NCI-H1417 treated with DMSO at 0.1 percent for 48 hours (cell line): ENCODE measurements around the gene TOP3B.

ENCODE experiments used
- DNase-seq: peaks from one replicate; lab custom pipeline; 2025; lab: John Stamatoyannopoulos, UW

TOP3B gene

GRCh38 chr22:21982338-21982965, at the start of gene TOP3B:
Gene TOP3B (minus strand): TSS chr22:21982787. CDS start chr22:21975709, 7,078 bp downstream.
- DNase-seq = no peak

DNA sequence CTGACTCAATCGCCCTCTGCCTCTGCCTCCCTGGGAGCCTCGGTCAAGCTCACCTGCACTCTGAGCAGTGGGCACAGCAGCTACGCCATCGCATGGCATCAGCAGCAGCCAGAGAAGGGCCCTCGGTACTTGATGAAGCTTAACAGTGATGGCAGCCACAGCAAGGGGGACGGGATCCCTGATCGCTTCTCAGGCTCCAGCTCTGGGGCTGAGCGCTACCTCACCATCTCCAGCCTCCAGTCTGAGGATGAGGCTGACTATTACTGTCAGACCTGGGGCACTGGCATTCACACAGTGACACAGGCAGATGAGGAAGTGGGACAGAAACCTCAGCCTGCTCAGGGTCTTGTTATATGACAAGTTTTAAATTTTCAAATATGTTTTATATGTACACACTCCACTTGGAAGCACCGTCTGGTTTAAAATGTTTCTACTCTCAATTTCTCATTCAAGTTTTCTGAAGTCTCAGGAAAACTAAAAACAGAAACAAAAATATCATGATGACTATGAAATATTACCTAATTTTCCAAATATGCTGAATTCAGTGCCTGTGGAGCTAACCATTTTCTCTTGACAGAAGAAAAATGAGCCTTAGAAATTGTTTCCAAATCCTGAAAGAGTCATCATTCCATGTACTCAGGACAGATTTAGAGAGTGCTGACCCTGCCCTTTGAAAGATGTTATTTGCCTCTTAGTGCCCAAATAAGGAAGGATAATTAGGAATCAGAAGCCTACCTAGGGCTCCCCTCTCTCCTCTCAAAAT, 48.8 kb upstream of the TOP3B start:
- DNase-seq = no peak

DNA sequence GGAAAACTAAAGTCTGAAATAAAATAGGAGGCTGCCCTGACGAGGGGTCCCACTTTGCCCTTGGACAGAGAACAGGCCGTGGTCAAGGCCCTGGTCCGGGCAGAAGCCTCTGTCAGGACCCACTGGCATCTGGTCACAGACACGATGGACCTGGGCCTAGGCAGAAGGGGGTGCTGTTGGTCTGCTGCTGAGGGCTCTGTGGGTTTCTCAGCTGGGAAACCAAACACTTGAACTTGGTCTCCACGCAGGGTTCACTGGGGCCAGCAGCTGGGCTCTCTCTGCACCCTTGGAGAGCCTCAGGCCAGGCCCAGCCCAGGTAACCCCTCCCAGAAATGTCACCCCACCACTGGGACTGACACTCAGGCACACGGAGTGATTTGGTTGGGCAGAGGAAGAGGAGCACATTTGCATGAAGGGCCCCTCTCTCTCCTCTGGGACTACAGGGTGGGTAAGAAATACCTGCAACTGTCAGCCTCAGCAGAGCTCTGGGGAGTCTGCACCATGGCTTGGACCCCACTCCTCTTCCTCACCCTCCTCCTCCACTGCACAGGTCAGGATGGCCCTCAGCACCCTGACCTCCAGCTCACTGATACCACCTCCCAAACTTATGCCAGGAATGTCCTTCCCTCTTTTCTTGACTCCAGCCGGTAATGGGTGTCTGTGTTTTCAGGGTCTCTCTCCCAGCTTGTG, 48.1 kb upstream of the TOP3B start:
- no peak for DNase-seq

- DNase-seq = no peak
These were observed 45.4 kb upstream of the TOP3B start for GRCh38 chr22:22027955-22028354.

GRCh38 chr22:22026157-22026831, 43.7 kb upstream of the TOP3B start:
- no peak for DNase-seq

DNA sequence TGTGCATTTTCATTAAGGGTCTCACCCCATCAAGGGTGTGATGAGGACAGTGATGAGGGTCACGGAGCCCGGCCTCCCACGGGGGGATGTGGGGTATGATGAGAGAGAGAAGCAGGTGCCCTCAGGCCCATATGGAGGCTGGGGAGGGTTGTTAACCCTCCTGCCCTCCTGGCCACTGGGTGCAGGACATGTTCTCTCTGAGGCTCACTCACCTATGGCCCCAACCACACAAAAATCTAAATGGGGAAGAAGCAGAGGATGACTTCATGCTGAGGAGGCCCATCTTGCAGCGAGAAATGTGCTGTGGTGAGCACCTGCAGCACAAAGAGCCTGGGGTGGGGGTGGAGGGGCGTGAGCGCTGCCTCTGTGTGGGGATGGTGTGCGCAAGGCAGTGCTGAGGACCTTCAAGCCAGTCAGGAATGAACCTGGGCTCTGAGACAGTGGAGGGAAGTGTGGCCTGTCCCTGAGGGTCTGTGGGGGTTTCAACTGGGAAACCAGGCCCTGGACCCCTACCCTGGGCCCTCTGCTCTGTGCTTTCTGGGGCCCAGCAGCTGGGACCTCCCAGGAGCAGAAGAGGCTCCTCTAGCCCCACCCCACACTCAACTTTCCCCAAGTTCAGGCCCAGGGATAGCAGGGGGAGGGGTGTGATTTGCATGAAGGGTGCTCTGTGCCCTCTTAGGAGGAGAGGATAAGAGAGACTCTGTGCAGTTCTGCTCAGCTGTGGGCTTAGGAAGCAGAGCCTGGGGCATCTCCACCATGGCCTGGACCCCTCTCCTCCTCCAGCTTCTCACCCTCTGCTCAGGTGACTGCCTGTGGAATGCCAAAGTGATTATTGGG, 43.0 kb upstream of the TOP3B start:
- DNase-seq = no peak

DNA sequence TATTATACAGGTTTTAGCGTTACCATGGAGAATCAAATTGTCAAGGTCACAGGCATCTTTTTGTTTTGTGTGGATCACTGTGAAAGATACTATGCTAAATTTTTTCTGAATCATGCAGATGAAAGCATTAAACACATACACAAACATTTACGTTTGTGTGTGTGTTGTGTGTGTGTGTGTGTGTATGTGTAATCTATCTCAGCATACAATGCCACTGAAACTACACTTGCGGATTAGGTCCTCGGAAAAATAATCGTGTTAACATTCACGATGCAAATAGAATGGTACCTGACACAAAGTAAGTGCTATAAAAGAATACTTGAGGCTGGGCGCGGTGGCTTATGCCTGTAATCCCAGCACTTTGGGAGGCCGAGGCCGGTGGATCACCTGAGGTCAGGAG, 41.9 kb upstream of the TOP3B start:
- no peak for DNase-seq

GRCh38 chr22:22023581-22024137, 41.1 kb upstream of the TOP3B start:
- no peak for DNase-seq

DNA sequence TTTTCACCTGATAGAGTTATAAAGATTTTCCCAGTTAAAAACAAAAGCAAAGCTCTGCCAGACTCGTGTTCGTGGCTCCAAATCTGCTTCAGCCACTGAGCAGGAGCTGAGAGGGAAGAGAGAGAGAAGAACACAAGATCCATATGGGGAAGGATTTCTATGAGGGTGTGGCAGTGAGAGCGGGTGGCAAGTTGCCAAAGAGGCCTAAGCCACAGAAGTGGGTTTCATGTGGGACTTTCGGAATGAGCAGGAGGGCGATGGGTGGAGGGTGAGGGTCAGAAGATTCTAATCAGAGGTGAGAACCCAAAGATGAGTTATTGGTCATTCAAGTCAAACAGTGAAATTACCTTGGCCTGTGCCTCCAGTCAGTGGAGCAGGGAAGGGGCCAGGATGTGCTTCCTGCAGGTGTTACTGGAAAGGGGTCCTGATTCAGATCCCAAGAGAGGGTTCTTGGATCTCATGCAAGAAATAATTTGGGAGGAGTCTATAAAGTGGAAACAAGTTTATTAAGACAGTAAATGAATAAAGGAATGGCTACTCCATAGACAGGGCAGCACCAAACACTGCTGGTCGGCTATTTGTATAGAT, 40.5 kb upstream of the TOP3B start:
- DNase-seq = no peak

DNA sequence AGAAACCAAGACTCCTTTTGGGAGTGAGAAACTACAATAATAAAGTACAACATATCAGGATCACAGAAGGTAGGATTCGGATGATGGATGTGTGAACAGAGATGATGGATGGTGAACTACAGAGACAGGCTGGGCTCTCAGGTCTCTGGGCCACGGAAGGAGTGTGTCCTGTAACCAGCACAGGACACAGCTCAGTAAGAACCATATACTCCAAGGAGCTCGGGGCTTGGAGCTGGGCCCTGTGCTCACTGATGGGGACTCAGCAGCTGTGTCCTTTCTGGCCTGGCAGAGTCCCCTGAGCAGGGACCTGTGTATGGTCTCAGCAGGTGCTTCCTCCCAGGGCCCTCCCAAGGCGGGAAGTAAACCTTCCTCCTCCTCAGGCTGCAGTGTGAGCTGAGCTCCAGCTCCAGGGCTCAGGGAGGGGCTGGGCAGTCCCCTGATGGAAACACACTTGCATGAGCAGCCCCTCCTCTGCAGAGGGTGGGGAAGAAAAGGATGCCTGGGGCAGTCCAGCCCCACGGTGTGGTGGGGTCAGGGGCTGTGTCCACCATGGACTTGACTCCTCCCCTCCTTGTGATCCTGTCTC, 39.8 kb upstream of the TOP3B start:
- DNase-seq = no peak

DNA sequence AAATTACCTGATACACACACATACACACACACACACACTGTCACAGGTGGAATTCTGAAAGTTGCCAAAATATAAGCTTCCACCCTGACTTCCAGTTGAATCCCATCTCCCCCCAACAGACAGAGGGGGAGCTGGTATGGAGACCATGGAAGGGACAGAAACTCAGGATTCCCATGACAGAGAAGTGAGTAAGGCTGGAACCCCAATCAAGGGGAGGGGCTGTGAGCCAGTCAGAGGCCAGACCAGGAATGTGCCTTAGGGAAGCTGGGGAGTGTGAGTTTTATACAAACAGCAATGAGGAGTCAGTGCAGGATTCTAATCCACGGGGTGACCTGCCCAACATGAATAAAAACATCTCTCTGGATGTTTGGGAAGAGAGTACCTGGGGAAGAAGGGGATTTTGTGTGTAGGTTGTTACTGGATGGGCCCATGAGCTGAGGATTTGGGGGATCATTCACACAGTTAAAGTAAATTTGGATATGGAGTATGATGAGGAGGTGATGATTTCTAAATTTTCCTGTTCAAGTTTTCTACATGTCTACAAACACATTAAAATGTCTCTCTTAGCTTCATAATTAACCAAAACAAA, 38.7 kb upstream of the TOP3B start:
- DNase-seq = no peak

- no peak for DNase-seq
These were observed 37.9 kb upstream of the TOP3B start for GRCh38 chr22:22020425-22020852.

DNA sequence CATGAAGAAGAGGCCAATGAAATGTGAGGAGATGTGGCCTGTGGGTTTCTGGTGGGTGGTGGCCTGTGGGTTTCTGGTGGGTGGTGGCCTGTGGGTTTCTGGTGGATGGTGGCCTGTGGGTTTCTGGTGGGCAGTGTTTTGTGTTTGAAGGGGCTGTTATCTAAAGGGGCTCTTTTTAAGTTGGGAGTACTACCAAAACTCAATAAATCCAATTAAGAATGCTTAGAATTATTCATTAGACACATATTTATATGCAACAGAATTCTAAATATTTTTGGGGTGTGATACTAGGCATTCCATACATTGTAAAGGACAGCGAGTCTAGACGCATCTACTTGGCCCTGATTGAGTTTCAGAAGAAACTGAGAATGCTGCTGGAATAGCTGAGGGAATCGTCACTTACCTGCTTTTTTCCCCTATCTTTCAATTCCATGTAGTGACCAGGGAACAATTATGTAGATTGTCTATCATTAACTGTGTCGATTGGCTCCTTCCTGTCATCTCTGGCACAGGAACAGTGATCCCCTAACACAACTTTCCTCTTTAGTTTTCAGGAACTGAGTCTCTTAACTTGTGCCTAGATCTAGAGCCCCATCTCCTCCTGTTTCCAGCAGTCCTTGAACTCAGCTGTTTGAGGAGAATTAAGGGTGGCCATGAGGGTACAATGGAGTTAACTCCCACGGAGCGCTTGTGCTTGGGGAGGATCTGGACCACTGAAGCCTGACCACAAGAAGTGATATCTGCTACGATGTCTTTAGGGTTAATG, 37.3 kb upstream of the TOP3B start:
- DNase-seq = no peak

DNA sequence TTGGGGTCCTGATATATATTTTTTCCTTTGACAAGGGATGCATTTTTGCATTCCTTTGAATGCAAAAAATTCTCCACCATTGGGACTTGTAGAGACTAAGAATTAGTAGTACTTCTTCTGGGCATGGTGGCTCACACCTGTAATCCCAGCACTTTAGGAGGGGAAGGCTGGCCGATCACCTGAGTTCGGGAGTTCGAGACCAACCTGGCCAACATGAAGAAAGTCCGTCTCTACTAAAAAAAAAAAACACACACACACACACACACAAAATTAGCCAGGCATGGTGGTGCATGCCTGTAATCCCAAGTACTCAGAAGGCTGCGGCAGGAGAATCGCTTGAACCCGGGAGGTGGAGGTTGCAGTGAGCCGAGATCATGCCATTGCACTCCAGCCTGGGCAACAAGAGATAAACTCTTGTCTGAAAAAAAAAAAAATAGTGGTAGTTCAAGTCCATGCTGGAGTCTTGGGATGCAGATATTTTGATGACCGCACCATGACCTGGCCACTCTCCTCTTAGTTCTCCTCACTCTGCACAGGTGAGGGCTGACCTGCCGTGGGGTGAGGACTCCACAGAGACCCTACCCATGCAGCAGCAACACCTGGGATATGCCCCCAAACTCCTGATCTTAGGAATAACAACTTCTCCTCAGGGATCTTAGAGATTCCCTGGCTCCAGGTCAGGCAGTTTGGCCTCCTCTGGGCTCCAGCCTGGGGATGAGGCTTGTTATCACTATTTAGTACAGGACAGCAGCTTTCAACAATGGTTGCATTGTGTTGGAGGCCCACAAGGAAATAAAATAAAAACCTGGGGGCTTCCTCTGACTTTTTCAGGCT, 36.5 kb upstream of the TOP3B start:
- no peak for DNase-seq

GRCh38 chr22:22015631-22016030, 33.0 kb upstream of the TOP3B start:
- no peak for DNase-seq

GRCh38 chr22:22014285-22014659, 31.7 kb upstream of the TOP3B start:
- DNase-seq = no peak

DNA sequence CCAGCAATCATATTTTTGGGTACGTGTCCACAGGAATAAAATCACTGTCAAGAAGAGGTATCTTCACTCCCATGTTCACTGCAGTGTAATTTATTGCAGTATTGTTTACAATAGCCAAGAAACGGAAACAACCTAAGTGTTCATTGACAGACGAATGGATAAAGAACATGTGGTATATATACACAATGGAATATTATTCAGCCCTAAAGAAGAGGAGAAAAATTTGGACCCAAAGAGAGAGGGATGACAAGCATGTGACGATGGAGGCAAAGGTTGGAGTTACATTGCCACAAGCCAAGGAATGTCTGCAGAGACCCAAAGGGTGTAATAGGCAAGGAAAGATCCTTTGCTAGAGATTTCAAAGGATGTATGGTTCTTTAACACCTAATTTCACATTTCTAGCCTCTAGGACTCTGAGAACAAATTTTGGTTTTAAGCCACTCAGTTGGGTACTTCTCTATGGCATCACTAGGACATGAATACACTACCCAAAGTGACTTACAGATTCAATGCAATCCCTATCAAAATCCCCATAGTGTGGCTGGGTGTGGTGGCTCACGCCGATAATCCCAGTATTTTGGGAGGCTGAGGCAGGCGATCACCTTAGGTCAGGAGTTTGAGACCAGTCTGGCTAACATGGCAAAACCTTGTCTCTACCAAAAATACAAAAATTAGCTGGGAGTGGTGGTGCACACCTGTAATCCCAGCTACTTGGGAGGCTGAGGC, 31.1 kb upstream of the TOP3B start:
- no peak for DNase-seq

- no peak for DNase-seq
These were observed 29.4 kb upstream of the TOP3B start for GRCh38 chr22:22011964-22012363.
